MM.1S (cell line): Measurements from ENCODE around the gene NDUFA5.

Source experiments
- DNase-seq: peaks from one replicate; pipeline ENCODE4 v3.0.0-alpha.2; 2015
- H2AFZ ChIP-seq: fragments of 300-600 bp; sonication (generic); 2 replicates; pipeline ENCODE4 v1.6.0; 2016; ENCODE audit warnings: antibody characterized with exemption, low read length
- H3F3A ChIP-seq: fragments of 300-600 bp; sonication (generic); 2 replicates; pipeline ENCODE4 v1.6.1; 2016; ENCODE audit warnings: mild to moderate bottlenecking, antibody characterized with exemption, low read length, moderate library complexity, mixed read lengths; ENCODE audit not compliant: insufficient read depth
- H3K27ac ChIP-seq: fragments of 300-600 bp; sonication (generic); 2 replicates; pipeline ENCODE4 v1.5.1; 2016; ENCODE audit warnings: mild to moderate bottlenecking, low read length
- H3K27me3 ChIP-seq: fragments of 300-600 bp; sonication (generic); replicated peaks from 2 replicates; pipeline ENCODE4 v1.6.0; 2016; ENCODE audit warnings: low read length; ENCODE audit not compliant: insufficient read depth
- H3K36me3 ChIP-seq: fragments of 300-600 bp; sonication (generic); replicated peaks from 2 replicates; pipeline ENCODE4 v1.6.1; 2016; ENCODE audit warnings: mild to moderate bottlenecking, low read length, mixed read lengths; ENCODE audit not compliant: insufficient read depth
- H3K4me1 ChIP-seq: fragments of 300-600 bp; sonication (generic); 2 replicates; pipeline ENCODE4 v1.6.1; 2016; ENCODE audit warnings: low read length, mixed read lengths
- H3K4me2 ChIP-seq: fragments of 300-600 bp; sonication (generic); 2 replicates; pipeline ENCODE4 v1.6.0; 2016; ENCODE audit warnings: low read depth, low read length
- H3K4me3 ChIP-seq: fragments of 300-600 bp; sonication (generic); 2 replicates; pipeline ENCODE4 v1.5.1; 2016; ENCODE audit warnings: low read length, mixed read lengths
- H3K79me2 ChIP-seq: fragments of 300-600 bp; sonication (generic); 2 replicates; pipeline ENCODE4 v1.6.1; 2016; ENCODE audit warnings: mixed run types, low read length, mixed read lengths
- H3K9ac ChIP-seq: fragments of 300-600 bp; sonication (generic); 2 replicates; pipeline ENCODE4 v1.6.1; 2016; ENCODE audit warnings: low read length, mixed read lengths
- H3K9me2 ChIP-seq: fragments of 300-600 bp; sonication (generic); replicated peaks from 2 replicates; pipeline ENCODE4 v1.6.1; 2016; ENCODE audit warnings: mild to moderate bottlenecking, low read length, mixed read lengths; ENCODE audit not compliant: insufficient read depth
- H3K9me3 ChIP-seq: fragments of 300-600 bp; sonication (generic); replicated peaks from 2 replicates; pipeline ENCODE4 v1.6.1; 2016; ENCODE audit warnings: mild to moderate bottlenecking, low read length, mixed read lengths; ENCODE audit not compliant: insufficient read depth
- H4K20me1 ChIP-seq: fragments of 300-600 bp; sonication (generic); 2 replicates; pipeline ENCODE4 v1.6.1; 2016; ENCODE audit warnings: mild to moderate bottlenecking, low read length, moderate library complexity, mixed read lengths; ENCODE audit not compliant: insufficient read depth
- EZH2 ChIP-seq: fragments of 300-600 bp; sonication (generic); optimal IDR thresholded peaks from 2 replicates; pipeline ENCODE3; 2017; ENCODE audit warnings: low read depth, mild to moderate bottlenecking, antibody characterized with exemption, low read length, mixed read lengths
- EZH2phosphoT487 ChIP-seq: fragments of 300-600 bp; sonication (generic); IDR thresholded peaks from 2 replicates; pipeline ENCODE4 v1.6.1; 2018; ENCODE audit warnings: antibody characterized with exemption, low read length
- TF ChIP-seq, protein P1 (sequence below): fragments of 300-600 bp; sonication (generic); IDR thresholded peaks from 2 replicates; pipeline ENCODE4 v1.5.1; 2016; ENCODE audit warnings: antibody characterized with exemption, low read length, mixed read lengths

Gene NDUFA5

GRCh38 chr7:123601530-123601929, 43.9 kb upstream of the NDUFA5 start, which contains the start of gene ASB15:
Gene ASB15 (plus strand): TSS chr7:123601821. CDS start chr7:123614503, 12,682 bp downstream.
- no peak within 1 kb of the TSS for H2AFZ ChIP-seq
- H3K4me3 ChIP-seq: no peak within 1 kb of the TSS
- no peaks in the 10 kb centered on the region for H3K9me3 ChIP-seq

DNA sequence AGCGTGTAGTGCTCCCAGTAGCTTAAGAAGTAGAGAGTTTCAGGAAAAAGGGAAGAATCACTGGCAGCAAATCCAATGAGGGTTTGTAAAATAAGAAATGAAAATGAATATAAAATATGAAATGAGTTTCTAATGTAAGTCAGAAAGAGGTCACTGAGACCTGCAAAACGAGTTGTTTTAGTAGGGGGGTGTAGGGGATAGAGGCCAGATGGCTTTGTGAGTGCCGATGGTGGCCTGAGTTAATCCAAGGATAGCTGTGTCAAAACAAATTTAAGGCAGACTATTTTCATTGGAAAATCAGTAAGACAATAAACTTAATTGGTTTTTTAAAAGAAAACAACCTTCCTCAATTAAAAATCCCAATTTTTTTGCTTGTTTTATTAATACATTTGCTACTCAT, 43.3 kb upstream of the NDUFA5 start:
- H3K9me3 ChIP-seq: no peaks in the 10 kb centered on the region
- H3K79me2 ChIP-seq: no peaks in the 10 kb centered on the region
- no peak overlapping the region for H2AFZ ChIP-seq
- no peak overlapping the region for H3K4me2 ChIP-seq
- no peaks in the 10 kb centered on the region for H3F3A ChIP-seq
- H3K9ac ChIP-seq: no peak overlapping the region
- no peak for DNase-seq
- no peak overlapping the region for H3K4me3 ChIP-seq
- H3K27me3 ChIP-seq: no peaks in the 10 kb centered on the region
- H3K4me1 ChIP-seq: peaks cover 3% of the 10 kb centered on the region; the same call in 1 of the 2 replicates
- H3K9me2 ChIP-seq: no peaks in the 10 kb centered on the region
- TF ChIP-seq EZH2phosphoT487: no peak
- no peaks in the 10 kb centered on the region for H4K20me1 ChIP-seq
- H3K27ac ChIP-seq: no peak overlapping the region
- H3K36me3 ChIP-seq: no peaks in the 10 kb centered on the region

More at GRCh38 chr7:123601530-123601929, 43.9 kb upstream of the NDUFA5 start, which contains the start of gene ASB15:
- Histone ChIP-seq H3K9me2 (no peaks in the 10 kb centered on the region), H3F3A (no peaks in the 10 kb centered on the region), H3K4me2 (no peak within 1 kb of the TSS), H3K4me1 (peaks cover 3% of the 10 kb centered on the region; the same call in 1 of the 2 replicates), H3K79me2 (no peaks in the 10 kb centered on the region), H3K9ac (no peak within 1 kb of the TSS), H4K20me1 (no peaks in the 10 kb centered on the region), H3K36me3 (no peaks in the 10 kb centered on the region), H3K27me3 (no peaks in the 10 kb centered on the region), H3K27ac (no peak within 1 kb of the TSS)
- TF ChIP-seq, protein P1, sequence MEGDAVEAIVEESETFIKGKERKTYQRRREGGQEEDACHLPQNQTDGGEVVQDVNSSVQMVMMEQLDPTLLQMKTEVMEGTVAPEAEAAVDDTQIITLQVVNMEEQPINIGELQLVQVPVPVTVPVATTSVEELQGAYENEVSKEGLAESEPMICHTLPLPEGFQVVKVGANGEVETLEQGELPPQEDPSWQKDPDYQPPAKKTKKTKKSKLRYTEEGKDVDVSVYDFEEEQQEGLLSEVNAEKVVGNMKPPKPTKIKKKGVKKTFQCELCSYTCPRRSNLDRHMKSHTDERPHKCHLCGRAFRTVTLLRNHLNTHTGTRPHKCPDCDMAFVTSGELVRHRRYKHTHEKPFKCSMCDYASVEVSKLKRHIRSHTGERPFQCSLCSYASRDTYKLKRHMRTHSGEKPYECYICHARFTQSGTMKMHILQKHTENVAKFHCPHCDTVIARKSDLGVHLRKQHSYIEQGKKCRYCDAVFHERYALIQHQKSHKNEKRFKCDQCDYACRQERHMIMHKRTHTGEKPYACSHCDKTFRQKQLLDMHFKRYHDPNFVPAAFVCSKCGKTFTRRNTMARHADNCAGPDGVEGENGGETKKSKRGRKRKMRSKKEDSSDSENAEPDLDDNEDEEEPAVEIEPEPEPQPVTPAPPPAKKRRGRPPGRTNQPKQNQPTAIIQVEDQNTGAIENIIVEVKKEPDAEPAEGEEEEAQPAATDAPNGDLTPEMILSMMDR: no peak
- TF ChIP-seq EZH2 (no peak), EZH2phosphoT487 (no peak)
- DNase-seq: no peak

DNA sequence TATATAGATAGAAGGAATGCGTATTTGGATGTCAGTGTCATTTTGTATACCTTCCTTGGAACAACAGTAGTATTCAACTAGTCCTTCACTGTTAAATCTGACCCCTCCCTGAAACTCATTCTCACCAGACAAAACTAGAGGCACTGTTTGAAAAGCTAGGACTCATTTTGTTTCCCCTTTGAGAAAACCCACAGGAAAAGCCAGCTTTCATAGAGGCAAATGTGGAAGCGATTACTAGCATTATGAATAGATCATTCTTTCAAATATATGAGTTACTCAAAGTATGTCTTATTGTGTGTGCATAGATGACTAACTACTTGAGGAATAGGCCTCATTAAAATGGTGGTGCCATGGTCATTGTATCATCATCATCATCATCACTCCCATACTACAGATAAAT, 42.1 kb upstream of the NDUFA5 start:
- no peaks in the 10 kb centered on the region for H3K9me3 ChIP-seq
- TF ChIP-seq EZH2: no peak
- TF ChIP-seq, protein P1: no peak
- no peak for TF ChIP-seq EZH2phosphoT487
- H3K27ac ChIP-seq: no peak overlapping the region
- no peaks in the 10 kb centered on the region for H3K9me2 ChIP-seq
- no peaks in the 10 kb centered on the region for H4K20me1 ChIP-seq
- H3K4me1 ChIP-seq: peaks cover 3% of the 10 kb centered on the region; the same call in 1 of the 2 replicates
- H3K4me2 ChIP-seq: no peak overlapping the region
- H3F3A ChIP-seq: no peaks in the 10 kb centered on the region
- no peak overlapping the region for H3K4me3 ChIP-seq
- no peaks in the 10 kb centered on the region for H3K36me3 ChIP-seq
- H3K79me2 ChIP-seq: no peaks in the 10 kb centered on the region
- no peak for DNase-seq
- H3K9ac ChIP-seq: no peak overlapping the region
- no peaks in the 10 kb centered on the region for H3K27me3 ChIP-seq
- H2AFZ ChIP-seq: no peak overlapping the region

DNA sequence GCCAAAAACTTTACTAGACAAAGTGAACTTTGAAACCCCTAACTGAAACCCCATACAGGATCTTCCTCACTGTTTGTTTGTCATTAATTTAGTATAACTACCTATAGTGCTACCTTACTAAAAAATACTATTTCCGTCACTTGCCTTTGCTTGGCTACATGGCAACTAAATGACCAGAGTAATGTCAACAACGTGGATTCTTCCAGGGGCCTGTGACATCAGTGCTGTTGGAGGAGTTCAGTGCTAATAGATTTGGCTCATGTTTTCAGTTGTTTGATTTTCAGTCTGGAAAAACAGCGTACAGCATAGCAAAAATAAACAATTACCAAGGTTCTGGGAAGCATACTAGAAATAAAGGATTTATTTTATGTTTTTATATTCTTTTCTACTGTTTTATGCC, 41.0 kb upstream of the NDUFA5 start:
- H3K79me2 ChIP-seq: no peaks in the 10 kb centered on the region
- H2AFZ ChIP-seq: no peak overlapping the region
- no peaks in the 10 kb centered on the region for H3F3A ChIP-seq
- H3K27me3 ChIP-seq: no peaks in the 10 kb centered on the region
- TF ChIP-seq, protein P1: no peak
- TF ChIP-seq EZH2: no peak
- no peak for TF ChIP-seq EZH2phosphoT487
- no peaks in the 10 kb centered on the region for H3K36me3 ChIP-seq
- peaks cover 3% of the 10 kb centered on the region; the same call in 1 of the 2 replicates for H3K4me1 ChIP-seq
- no peaks in the 10 kb centered on the region for H4K20me1 ChIP-seq
- no peak for DNase-seq
- no peak overlapping the region for H3K27ac ChIP-seq
- H3K9ac ChIP-seq: no peak overlapping the region
- H3K9me2 ChIP-seq: no peaks in the 10 kb centered on the region
- H3K4me3 ChIP-seq: no peak overlapping the region
- no peaks in the 10 kb centered on the region for H3K9me3 ChIP-seq
- no peak overlapping the region for H3K4me2 ChIP-seq
